ENCODE measurements around the gene BBS1. TPM values are rescaled to one million over a fixed set of nuclear protein-coding genes. Genes with fewer than 3 reads are reported as not detected.

BBS1 gene
- total RNA-seq, 1 donor from 2014 or later: 51.1 TPM

DNA sequence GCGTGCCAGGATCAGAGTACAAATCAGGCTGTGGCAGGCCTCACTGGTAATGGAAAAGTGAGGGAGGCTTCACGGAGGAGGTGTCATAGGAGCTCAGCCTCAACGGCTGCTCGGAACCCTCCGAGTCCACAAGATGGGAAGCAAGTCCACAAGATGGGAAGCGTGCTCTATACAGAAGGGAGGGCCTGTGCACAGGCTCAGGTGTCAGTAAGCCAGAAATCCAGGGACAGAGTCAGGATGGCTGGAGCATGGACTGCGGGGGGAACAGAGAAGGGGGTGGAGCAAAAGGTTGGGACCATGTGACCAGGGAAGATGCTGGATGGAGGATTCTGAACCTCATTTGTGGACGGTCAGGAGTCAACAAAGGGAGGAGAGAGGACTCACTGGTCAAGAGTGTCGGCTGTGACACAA, 33.6 kb upstream of the BBS1 start:
- H3K36me3 Mint-ChIP-seq (ENCODE audit: unreplicated experiment): peaks cover 4% of the 10 kb centered on the region
- H3K27ac Mint-ChIP-seq (ENCODE audit: unreplicated experiment): no peak overlapping the region
- H3K4me3 Mint-ChIP-seq (ENCODE audit: unreplicated experiment): no peak overlapping the region
- H3K9me3 Mint-ChIP-seq (ENCODE audit: unreplicated experiment): no peaks in the 10 kb centered on the region
- TF ChIP-seq, protein P1, sequence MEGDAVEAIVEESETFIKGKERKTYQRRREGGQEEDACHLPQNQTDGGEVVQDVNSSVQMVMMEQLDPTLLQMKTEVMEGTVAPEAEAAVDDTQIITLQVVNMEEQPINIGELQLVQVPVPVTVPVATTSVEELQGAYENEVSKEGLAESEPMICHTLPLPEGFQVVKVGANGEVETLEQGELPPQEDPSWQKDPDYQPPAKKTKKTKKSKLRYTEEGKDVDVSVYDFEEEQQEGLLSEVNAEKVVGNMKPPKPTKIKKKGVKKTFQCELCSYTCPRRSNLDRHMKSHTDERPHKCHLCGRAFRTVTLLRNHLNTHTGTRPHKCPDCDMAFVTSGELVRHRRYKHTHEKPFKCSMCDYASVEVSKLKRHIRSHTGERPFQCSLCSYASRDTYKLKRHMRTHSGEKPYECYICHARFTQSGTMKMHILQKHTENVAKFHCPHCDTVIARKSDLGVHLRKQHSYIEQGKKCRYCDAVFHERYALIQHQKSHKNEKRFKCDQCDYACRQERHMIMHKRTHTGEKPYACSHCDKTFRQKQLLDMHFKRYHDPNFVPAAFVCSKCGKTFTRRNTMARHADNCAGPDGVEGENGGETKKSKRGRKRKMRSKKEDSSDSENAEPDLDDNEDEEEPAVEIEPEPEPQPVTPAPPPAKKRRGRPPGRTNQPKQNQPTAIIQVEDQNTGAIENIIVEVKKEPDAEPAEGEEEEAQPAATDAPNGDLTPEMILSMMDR (IDR thresholded peaks at IDR 0.05): no peak
- no peaks in the 10 kb centered on the region for H3K27me3 Mint-ChIP-seq (ENCODE audit: unreplicated experiment)
- no peak for DNase-seq (ENCODE audit: extremely low spot score, unreplicated experiment)
- H3K4me1 Mint-ChIP-seq (ENCODE audit: unreplicated experiment): peaks cover 21% of the 10 kb centered on the region

GRCh38 chr11:66477263-66478201, 32.9 kb upstream of the BBS1 start:
- no peaks in the 10 kb centered on the region for H3K27me3 Mint-ChIP-seq (ENCODE audit: unreplicated experiment)
- H3K4me1 Mint-ChIP-seq (ENCODE audit: unreplicated experiment): peaks cover 21% of the 10 kb centered on the region
- no peaks in the 10 kb centered on the region for H3K9me3 Mint-ChIP-seq (ENCODE audit: unreplicated experiment)
- H3K4me3 Mint-ChIP-seq (ENCODE audit: unreplicated experiment): no peak overlapping the region
- DNase-seq (ENCODE audit: extremely low spot score, unreplicated experiment): no peak
- peak overlapping the region; percentile 38 for H3K27ac Mint-ChIP-seq (ENCODE audit: unreplicated experiment)
- TF ChIP-seq, protein P1 (IDR thresholded peaks at IDR 0.05): no peak
- peaks cover 4% of the 10 kb centered on the region for H3K36me3 Mint-ChIP-seq (ENCODE audit: unreplicated experiment)

- H3K36me3 Mint-ChIP-seq (ENCODE audit: unreplicated experiment): no peaks in the 10 kb centered on the region
- TF ChIP-seq, protein P1 (IDR thresholded peaks at IDR 0.05): peak; percentile 74
- no peak for DNase-seq (ENCODE audit: extremely low spot score, unreplicated experiment)
- H3K4me1 Mint-ChIP-seq (ENCODE audit: unreplicated experiment): peaks cover 21% of the 10 kb centered on the region
- H3K4me3 Mint-ChIP-seq (ENCODE audit: unreplicated experiment): peak overlapping the region; percentile 93
- no peaks in the 10 kb centered on the region for H3K27me3 Mint-ChIP-seq (ENCODE audit: unreplicated experiment)
- no peaks in the 10 kb centered on the region for H3K9me3 Mint-ChIP-seq (ENCODE audit: unreplicated experiment)
- peak overlapping the region; percentile 94 for H3K27ac Mint-ChIP-seq (ENCODE audit: unreplicated experiment)
Observed at GRCh38 chr11:66478729-66479393, 31.6 kb upstream of the BBS1 start.

GRCh38 chr11:66479394-66480116, 30.9 kb upstream of the BBS1 start:
- no peak for DNase-seq (ENCODE audit: extremely low spot score, unreplicated experiment)
- H3K4me1 Mint-ChIP-seq (ENCODE audit: unreplicated experiment): peaks cover 21% of the 10 kb centered on the region
- H3K27ac Mint-ChIP-seq (ENCODE audit: unreplicated experiment): peak overlapping the region; percentile 94
- H3K27me3 Mint-ChIP-seq (ENCODE audit: unreplicated experiment): no peaks in the 10 kb centered on the region
- TF ChIP-seq, protein P1 (IDR thresholded peaks at IDR 0.05): no peak
- no peaks in the 10 kb centered on the region for H3K9me3 Mint-ChIP-seq (ENCODE audit: unreplicated experiment)
- peak overlapping the region; percentile 93 for H3K4me3 Mint-ChIP-seq (ENCODE audit: unreplicated experiment)
- H3K36me3 Mint-ChIP-seq (ENCODE audit: unreplicated experiment): no peaks in the 10 kb centered on the region

All from osteocyte (in vitro differentiated cells).